Smooth muscle cell (in vitro differentiated cells): Measurements from ENCODE around the gene CADPS. TPM values are rescaled to one million over a fixed set of nuclear protein-coding genes. Genes with fewer than 3 reads are reported as not detected.

ENCODE experiments used
- DNase-seq: peaks from one replicate; lab custom pipeline; 2025; ENCODE audit not compliant: unreplicated experiment; lab: John Stamatoyannopoulos, UW
- H2AFZ ChIP-seq: fragments of 200-600 bp; sonication (generic); 2 replicates; pipeline ENCODE4 v1.6.0; 2016; ENCODE audit warnings: antibody characterized with exemption, low read depth, mild to moderate bottlenecking
- H3F3A ChIP-seq: fragments of 200-600 bp; sonication (generic); 2 replicates; pipeline ENCODE4 v1.6.0; 2017; ENCODE audit warnings: antibody characterized with exemption, low read depth
- H3K27ac ChIP-seq: fragments of 200-600 bp; sonication (generic); 2 replicates; pipeline ENCODE4 v1.5.1; 2016; ENCODE audit warnings: low read depth, mild to moderate bottlenecking
- H3K27me3 ChIP-seq: fragments of 200-600 bp; sonication (generic); 2 replicates; pipeline ENCODE4 v1.6.1; 2016; ENCODE audit warnings: low read depth, mild to moderate bottlenecking
- H3K36me3 ChIP-seq: fragments of 200-600 bp; sonication (generic); 2 replicates; pipeline ENCODE4 v1.5.1; 2016; ENCODE audit warnings: low read depth
- H3K4me1 ChIP-seq: fragments of 200-600 bp; sonication (generic); 2 replicates; pipeline ENCODE4 v1.5.1; 2016; ENCODE audit warnings: low read depth
- H3K4me2 ChIP-seq: fragments of 200-600 bp; sonication (generic); 2 replicates; pipeline ENCODE4 v1.6.0; 2016; ENCODE audit warnings: mild to moderate bottlenecking
- H3K4me3 ChIP-seq: fragments of 200-600 bp; sonication (generic); 2 replicates; pipeline ENCODE4 v1.5.1; 2016; ENCODE audit warnings: mild to moderate bottlenecking
- H3K79me2 ChIP-seq: fragments of 200-600 bp; sonication (generic); 2 replicates; pipeline ENCODE4 v1.6.0; 2016; ENCODE audit warnings: low read depth, mild to moderate bottlenecking
- H3K9ac ChIP-seq: fragments of 200-600 bp; sonication (generic); 2 replicates; pipeline ENCODE4 v1.6.0; 2016; ENCODE audit warnings: low read depth
- H3K9me3 ChIP-seq: fragments of 200-600 bp; sonication (generic); replicated peaks from 2 replicates; pipeline ENCODE4 v1.5.1; 2016; ENCODE audit warnings: low read depth
- H4K20me1 ChIP-seq: fragments of 200-600 bp; sonication (generic); 2 replicates; pipeline ENCODE4 v1.6.0; 2016; ENCODE audit warnings: low read depth
- CTCF ChIP-seq: fragments of 200-600 bp; sonication (generic); IDR thresholded peaks from 2 replicates; pipeline ENCODE4 v1.5.1; 2017; ENCODE audit warnings: borderline replicate concordance, mild to moderate bottlenecking, antibody characterized with exemption; ENCODE audit not compliant: insufficient read depth, poor library complexity, severe bottlenecking
- WGBS: methylation state at CpG from one replicate; pipeline ENCODE4 v1.1.7; 2016; ENCODE audit warnings: low lambda C conversion rate; 5-methylcytosine and 5-hydroxymethylcytosine counted together
- polyA plus RNA-seq: library from polyadenylated mRNA; unstranded; fragments of >200 nt; fragmentation: Nextera tagmentation; extraction: Ambion mirVana; gene quantifications from 2 replicates; pipeline ENCODE4 v1.2.1, GENCODE V29; 2016
- total RNA-seq: library from RNA; depleted of rRNA; stranded (reverse); fragments of >200 nt; gene quantifications from 2 replicates; pipeline ENCODE4 v1.2.3, GENCODE V29; 2014

Gene CADPS
- total and polyA plus RNA-seq, 2 experiments from 2014 or later = 4.4 to 38.4 TPM

GRCh38 chr3:62376454-62376720 is 498.8 kb downstream of the CADPS start:
- Histone ChIP-seq H3K9me3 (no peaks in the 10 kb centered on the region), H3K27me3 (peaks cover 100% of the 10 kb centered on the region), H3K79me2 (no peaks in the 10 kb centered on the region), H3K4me1 (peaks cover 53% of the 10 kb centered on the region), H3K9ac (no peak overlapping the region), H3K4me2 (no peak overlapping the region), H2AFZ (no peak overlapping the region), H3K36me3 (no peaks in the 10 kb centered on the region), H3K27ac (no peak overlapping the region), H3F3A (no peaks in the 10 kb centered on the region), H4K20me1 (no peaks in the 10 kb centered on the region), H3K4me3 (no peak overlapping the region)
- 60% methylated on average over 3 of the region's 3 CpGs for WGBS
- DNase-seq = no peak
- TF ChIP-seq CTCF = no peak

GRCh38 chr3:62375655-62376453 is 499.4 kb downstream of the CADPS start:
- H3K79me2 ChIP-seq = no peaks in the 10 kb centered on the region
- no peak for TF ChIP-seq CTCF
- H3K4me1 ChIP-seq = peaks cover 55% of the 10 kb centered on the region
- H3K27ac ChIP-seq = no peak overlapping the region
- no peak overlapping the region for H3K4me2 ChIP-seq
- no peak overlapping the region for H2AFZ ChIP-seq
- DNase-seq = no peak
- peaks cover 100% of the 10 kb centered on the region for H3K27me3 ChIP-seq
- no peak overlapping the region for H3K4me3 ChIP-seq
- H3F3A ChIP-seq = no peaks in the 10 kb centered on the region
- no peaks in the 10 kb centered on the region for H3K36me3 ChIP-seq
- WGBS = 24% methylated on average over 14 of the region's 14 CpGs
- H3K9me3 ChIP-seq = no peaks in the 10 kb centered on the region
- H4K20me1 ChIP-seq = no peaks in the 10 kb centered on the region
- no peak overlapping the region for H3K9ac ChIP-seq

DNA sequence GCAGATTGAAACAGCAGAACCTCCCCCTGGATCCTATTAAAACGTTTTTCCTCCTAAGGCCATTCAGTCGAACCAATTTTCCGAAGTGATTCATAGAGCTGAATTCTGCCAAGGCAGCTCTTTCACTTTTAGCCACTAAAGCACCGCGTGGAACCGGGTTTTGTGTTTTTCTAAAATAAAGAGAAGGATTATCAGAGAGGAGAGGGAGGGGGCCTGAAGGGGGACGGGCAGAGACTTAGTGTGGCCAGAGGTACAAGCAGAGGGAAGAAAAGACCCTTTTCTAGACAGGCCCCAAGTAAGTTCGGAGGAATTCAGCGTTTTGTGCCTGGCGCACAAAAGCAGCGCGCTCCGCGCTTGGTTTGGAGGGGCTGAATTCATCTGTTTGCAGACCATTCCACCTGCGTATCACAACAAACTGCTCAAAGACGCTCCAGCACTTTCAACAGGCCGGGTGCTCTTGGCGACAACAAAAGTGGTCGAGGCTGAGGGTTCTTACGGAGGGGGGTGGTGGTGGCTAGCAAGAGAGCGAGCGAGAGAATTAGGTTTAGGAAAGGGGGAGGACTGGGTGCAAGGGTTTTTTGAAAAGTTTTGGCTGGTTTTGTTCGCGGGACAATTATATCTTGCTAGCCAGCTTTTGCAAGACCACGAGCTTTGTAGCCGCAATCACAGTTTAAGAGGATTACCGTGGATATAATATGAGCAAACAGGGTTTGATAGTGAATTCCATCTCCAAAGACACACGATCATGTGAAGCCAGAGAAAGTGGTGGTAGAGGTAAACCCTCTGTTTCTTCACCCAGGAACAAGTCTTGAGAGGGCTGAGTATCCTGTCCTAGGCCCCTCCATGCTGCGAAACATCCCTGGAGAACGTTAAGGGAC is 500.6 kb downstream of the CADPS start:
- Histone ChIP-seq H3K9ac (no peak overlapping the region), H3K79me2 (no peaks in the 10 kb centered on the region), H3K4me3 (peak overlapping the region; percentile 36), H3F3A (no peaks in the 10 kb centered on the region), H3K36me3 (no peaks in the 10 kb centered on the region), H2AFZ (no peak overlapping the region), H3K27me3 (peaks cover 100% of the 10 kb centered on the region), H3K4me2 (peak overlapping the region; percentile 78), H4K20me1 (no peaks in the 10 kb centered on the region), H3K9me3 (no peaks in the 10 kb centered on the region), H3K4me1 (peaks cover 66% of the 10 kb centered on the region), H3K27ac (no peak overlapping the region)
- TF ChIP-seq CTCF = no peak
- DNase-seq = no peak
- WGBS = 3% methylated on average over 30 of the region's 30 CpGs
